ENCODE data around the gene NOSIP. TPM values are rescaled to one million over a fixed set of nuclear protein-coding genes. Genes with fewer than 3 reads are reported as not detected.

The NOSIP gene
- total and polyA plus RNA-seq, 3 experiments from 2014 or later: 62.5 to 414 (median 64.3) TPM

DNA sequence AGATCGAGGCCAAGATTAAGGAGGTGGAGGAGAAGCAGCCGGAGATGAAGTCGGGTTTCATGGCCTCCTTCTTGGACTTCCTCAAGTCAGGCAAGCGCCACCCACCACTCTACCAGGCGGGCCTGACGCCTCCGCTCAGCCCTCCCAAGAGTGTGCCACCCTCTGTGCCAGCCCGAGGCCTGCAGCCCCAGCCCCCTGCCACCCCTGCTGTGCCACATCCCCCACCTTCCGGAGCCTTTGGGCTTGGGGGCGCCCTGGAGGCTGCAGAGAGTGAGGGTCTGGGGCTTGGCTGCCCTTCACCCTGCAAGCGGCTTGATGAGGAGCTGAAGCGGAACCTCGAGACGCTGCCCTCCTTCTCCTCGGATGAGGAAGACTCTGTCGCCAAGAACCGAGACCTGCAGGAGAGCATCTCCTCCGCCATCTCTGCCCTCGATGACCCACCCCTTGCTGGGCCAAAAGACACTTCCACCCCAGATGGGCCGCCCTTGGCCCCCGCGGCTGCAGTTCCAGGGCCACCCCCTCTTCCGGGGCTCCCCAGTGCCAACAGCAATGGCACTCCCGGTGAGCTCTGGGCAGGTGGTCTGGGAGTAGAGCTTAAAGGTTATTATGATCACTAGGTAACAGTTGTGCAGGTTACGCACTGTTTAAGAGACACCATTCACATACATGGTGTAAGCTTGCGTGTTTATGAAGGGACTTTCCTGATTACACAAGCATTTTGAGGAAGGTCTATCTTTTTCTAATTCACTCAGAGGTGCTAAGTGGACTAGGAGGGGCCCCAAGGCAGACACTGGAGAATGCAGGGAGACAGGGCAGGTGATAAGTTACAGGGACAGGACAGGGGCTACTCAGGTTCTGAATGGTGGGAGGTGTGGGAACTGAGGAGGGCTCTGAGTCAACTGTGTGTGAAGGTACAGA is 19.3 kb upstream of the NOSIP start:
- ChIA-PET POLR2A (no interaction called here), CTCF (no interaction called here)
- no peaks in the 10 kb centered on the region for H3K9me3 Mint-ChIP-seq
- no peak overlapping the region for H3K4me3 Mint-ChIP-seq
- Histone ChIP-seq H3K36me3 (ENCODE audit: insufficient read depth, low read length) (peaks cover 19% of the 10 kb centered on the region), H3K4me1 (ENCODE audit: insufficient read depth, low read length) (no peaks in the 10 kb centered on the region), H3K9me3 (ENCODE audit: low read length) (no peaks in the 10 kb centered on the region), H3K27ac (ENCODE audit: low read depth, low read length) (no peak overlapping the region), H3K4me3 (ENCODE audit: low read length) (no peak overlapping the region), H3K27me3 (ENCODE audit: insufficient read depth, low read length, poor library complexity, severe bottlenecking) (no peaks in the 10 kb centered on the region)
- H3K27me3 Mint-ChIP-seq: no peaks in the 10 kb centered on the region
- no peak for DNase-seq
- H3K36me3 Mint-ChIP-seq: peaks cover 0 to 61% (median 8%) of the 10 kb centered on the region in 3 donors
- no peak overlapping the region for H3K27ac Mint-ChIP-seq
- peaks cover 10 to 35% (median 13%) of the 10 kb centered on the region in 3 donors for H3K4me1 Mint-ChIP-seq

DNA sequence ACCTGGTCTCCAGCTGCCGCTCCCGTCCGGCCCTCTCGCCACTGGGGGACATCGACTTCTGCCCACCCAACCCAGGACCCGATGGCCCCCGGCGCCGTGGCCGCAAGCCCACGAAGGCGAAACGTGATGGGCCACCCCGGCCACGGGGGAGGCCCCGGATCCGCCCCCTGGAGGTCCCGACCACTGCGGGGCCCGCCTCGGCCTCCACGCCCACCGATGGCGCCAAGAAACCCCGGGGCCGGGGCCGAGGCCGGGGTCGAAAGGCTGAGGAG is 17.3 kb upstream of the NOSIP start:
- H3K36me3 Mint-ChIP-seq: peaks cover 0 to 63% (median 14%) of the 10 kb centered on the region in 3 donors
- Histone ChIP-seq H3K4me1 (ENCODE audit: insufficient read depth, low read length) (peaks cover 17% of the 10 kb centered on the region), H3K27me3 (ENCODE audit: insufficient read depth, low read length, poor library complexity, severe bottlenecking) (no peaks in the 10 kb centered on the region), H3K27ac (ENCODE audit: low read depth, low read length) (no peak overlapping the region), H3K4me3 (ENCODE audit: low read length) (no peak overlapping the region), H3K9me3 (ENCODE audit: low read length) (no peaks in the 10 kb centered on the region), H3K36me3 (ENCODE audit: insufficient read depth, low read length) (peaks cover 27% of the 10 kb centered on the region)
- no peak overlapping the region for H3K27ac Mint-ChIP-seq
- DNase-seq: no peak
- ChIA-PET POLR2A (no interaction called here), CTCF (no interaction called here)
- H3K4me1 Mint-ChIP-seq: peaks cover 22 to 50% (median 23%) of the 10 kb centered on the region in 3 donors
- no peaks in the 10 kb centered on the region for H3K9me3 Mint-ChIP-seq
- no peak overlapping the region for H3K4me3 Mint-ChIP-seq
- no peaks in the 10 kb centered on the region for H3K27me3 Mint-ChIP-seq

- DNase-seq: no peak
- H3K36me3 ChIP-seq (ENCODE audit: insufficient read depth, low read length): peaks cover 27% of the 10 kb centered on the region
- Mint-ChIP-seq H3K27me3 (peaks cover 0 to 5% of the 10 kb centered on the region in 2 donors), H3K4me1 (peaks cover 27 to 51% (median 28%) of the 10 kb centered on the region in 3 donors), H3K27ac (no peak overlapping the region), H3K9me3 (no peaks in the 10 kb centered on the region), H3K4me3 (no peak overlapping the region), H3K36me3 (peaks cover 0 to 63% (median 14%) of the 10 kb centered on the region in 3 donors)
- no peaks in the 10 kb centered on the region for H3K9me3 ChIP-seq (ENCODE audit: low read length)
- no peak overlapping the region for H3K4me3 ChIP-seq (ENCODE audit: low read length)
- ChIA-PET CTCF (no interaction called here), POLR2A (interaction anchor here (0.6 kb wide), 2 partner anchors 28 to 44 kb away, joined by 4 to 6 read pairs; no protein-coding TSS in a partner anchor)
- H3K27ac ChIP-seq (ENCODE audit: low read depth, low read length): no peak overlapping the region
- H3K4me1 ChIP-seq (ENCODE audit: insufficient read depth, low read length): peaks cover 20% of the 10 kb centered on the region
- H3K27me3 ChIP-seq (ENCODE audit: insufficient read depth, low read length, poor library complexity, severe bottlenecking): no peaks in the 10 kb centered on the region
Measured at GRCh38 chr19:49596954-49597702, 16.8 kb upstream of the NOSIP start.

GRCh38 chr19:49596407-49596806 is 16.1 kb upstream of the NOSIP start:
- Histone ChIP-seq H3K27me3 (ENCODE audit: insufficient read depth, low read length, poor library complexity, severe bottlenecking) (no peaks in the 10 kb centered on the region), H3K36me3 (ENCODE audit: insufficient read depth, low read length) (peaks cover 27% of the 10 kb centered on the region), H3K9me3 (ENCODE audit: low read length) (no peaks in the 10 kb centered on the region), H3K4me1 (ENCODE audit: insufficient read depth, low read length) (peaks cover 20% of the 10 kb centered on the region), H3K27ac (ENCODE audit: low read depth, low read length) (no peak overlapping the region), H3K4me3 (ENCODE audit: low read length) (no peak overlapping the region)
- H3K4me3 Mint-ChIP-seq: no peak overlapping the region
- ChIA-PET POLR2A (interaction anchor here (0.5 to 1.1 kb wide), 4 partner anchors 27 to 112 kb away, joined by 3 to 6 read pairs (median 4); partner anchors contain the start of gene RRAS), CTCF (no interaction called here)
- H3K27me3 Mint-ChIP-seq: peaks cover 0 to 5% of the 10 kb centered on the region in 2 donors
- peaks cover 0 to 60% (median 14%) of the 10 kb centered on the region in 3 donors for H3K36me3 Mint-ChIP-seq
- H3K4me1 Mint-ChIP-seq: peaks cover 27 to 48% (median 27%) of the 10 kb centered on the region in 3 donors
- no peak overlapping the region for H3K27ac Mint-ChIP-seq
- H3K9me3 Mint-ChIP-seq: no peaks in the 10 kb centered on the region
- no peak for DNase-seq

GRCh38 chr19:49595819-49596404 is 15.6 kb upstream of the NOSIP start:
- Mint-ChIP-seq H3K4me1 (peaks cover 27 to 44% (median 27%) of the 10 kb centered on the region in 3 donors), H3K36me3 (peaks cover 0 to 55% (median 14%) of the 10 kb centered on the region in 3 donors), H3K4me3 (no peak overlapping the region), H3K9me3 (no peaks in the 10 kb centered on the region), H3K27me3 (peaks cover 0 to 5% of the 10 kb centered on the region in 2 donors), H3K27ac (no peak overlapping the region)
- Histone ChIP-seq H3K27me3 (ENCODE audit: insufficient read depth, low read length, poor library complexity, severe bottlenecking) (no peaks in the 10 kb centered on the region), H3K4me1 (ENCODE audit: insufficient read depth, low read length) (peaks cover 20% of the 10 kb centered on the region), H3K4me3 (ENCODE audit: low read length) (no peak overlapping the region), H3K9me3 (ENCODE audit: low read length) (no peaks in the 10 kb centered on the region), H3K27ac (ENCODE audit: low read depth, low read length) (no peak overlapping the region), H3K36me3 (ENCODE audit: insufficient read depth, low read length) (peaks cover 24% of the 10 kb centered on the region)
- ChIA-PET CTCF (interaction anchor here (0.9 kb wide), 1 partner anchor 82 kb away, joined by 3 read pairs; no protein-coding TSS in a partner anchor), POLR2A (interaction anchor here (0.5 to 1.2 kb wide), 3 partner anchors 44 to 112 kb away, joined by 3 to 5 read pairs (median 3); partner anchors contain the start of genes PRMT1 and RRAS)
- DNase-seq: no peak

DNA sequence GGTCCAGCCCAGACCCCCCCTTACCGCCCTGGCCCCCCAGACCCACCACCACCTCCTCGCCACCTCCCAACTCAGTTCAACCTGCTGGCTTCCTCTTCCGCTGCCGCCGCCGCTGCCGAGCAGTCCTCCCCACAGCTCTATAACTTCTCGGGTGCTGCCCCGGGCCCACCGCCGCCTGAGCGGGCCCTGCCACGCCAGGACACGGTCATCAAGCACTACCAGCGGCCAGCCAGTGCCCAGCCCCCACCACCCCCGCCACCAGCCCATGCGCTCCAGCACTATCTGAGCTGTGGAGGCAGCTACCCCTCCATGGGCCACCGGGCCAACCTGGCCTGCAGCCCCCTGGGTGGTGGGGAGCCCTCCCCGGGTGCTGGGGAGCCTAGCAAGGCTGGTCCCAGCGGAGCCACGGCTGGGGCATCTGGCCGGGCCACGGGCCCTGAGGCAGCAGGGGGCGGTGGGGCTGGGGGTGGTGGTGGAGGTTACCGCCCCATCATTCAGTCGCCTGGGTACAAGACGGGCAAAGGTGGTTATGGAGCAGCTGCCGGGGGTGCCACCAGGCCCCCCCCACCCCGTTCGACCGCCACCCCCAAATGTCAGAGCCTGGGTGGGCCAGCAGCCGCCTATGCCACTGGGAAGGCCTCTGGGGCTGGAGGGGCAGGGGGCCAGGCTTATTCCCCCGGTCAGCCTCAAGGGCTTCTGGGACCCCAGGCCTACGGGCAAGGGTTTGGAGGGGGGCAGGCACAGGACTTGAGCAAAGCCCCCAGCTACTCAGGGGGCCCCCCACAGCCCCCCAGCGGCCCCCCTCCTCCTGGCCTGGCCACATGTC is 14.8 kb upstream of the NOSIP start:
- Mint-ChIP-seq H3K27ac (no peak overlapping the region), H3K4me1 (peaks cover 26 to 41% (median 26%) of the 10 kb centered on the region in 3 donors), H3K27me3 (peaks cover 0 to 5% of the 10 kb centered on the region in 2 donors), H3K36me3 (peaks cover 0 to 55% (median 13%) of the 10 kb centered on the region in 3 donors), H3K4me3 (no peak overlapping the region), H3K9me3 (no peaks in the 10 kb centered on the region)
- Histone ChIP-seq H3K4me3 (ENCODE audit: low read length) (no peak overlapping the region), H3K36me3 (ENCODE audit: insufficient read depth, low read length) (peaks cover 23% of the 10 kb centered on the region), H3K4me1 (ENCODE audit: insufficient read depth, low read length) (peaks cover 26% of the 10 kb centered on the region), H3K27ac (ENCODE audit: low read depth, low read length) (no peak overlapping the region), H3K9me3 (ENCODE audit: low read length) (no peaks in the 10 kb centered on the region), H3K27me3 (ENCODE audit: insufficient read depth, low read length, poor library complexity, severe bottlenecking) (no peaks in the 10 kb centered on the region)
- CTCF ChIA-PET: interaction anchor here (0.9 to 1.3 kb wide), 2 partner anchors 45 to 83 kb away, joined by 3 read pairs; partner anchors contain the start of gene RRAS
- DNase-seq: no peak
- POLR2A ChIA-PET: interaction anchor here (1.2 kb wide), 1 partner anchor 81 kb away, joined by 3 read pairs; the partner anchor contains the start of gene PRMT1

All from CD8-positive, alpha-beta memory T cell (primary cell).